Spleen (tissue), 3 donors: ENCODE results near the gene KRT20.

Experiments
- POLR2A ChIP-seq, 3 donors: fragments of 450-650 bp; IDR thresholded peaks; one replicate each; pipeline ENCODE4 v1.5.1; 2017; ENCODE audit warnings: antibody characterized with exemption in 3 of 3, mild to moderate bottlenecking in 1 of 3
- POLR2AphosphoS5 ChIP-seq, 3 donors: sonication (generic); formaldehyde crosslinking; IDR thresholded peaks; one replicate each; pipeline ENCODE4 v1.5.1; 2017; ENCODE audit warnings: antibody characterized with exemption in 3 of 3

DNA sequence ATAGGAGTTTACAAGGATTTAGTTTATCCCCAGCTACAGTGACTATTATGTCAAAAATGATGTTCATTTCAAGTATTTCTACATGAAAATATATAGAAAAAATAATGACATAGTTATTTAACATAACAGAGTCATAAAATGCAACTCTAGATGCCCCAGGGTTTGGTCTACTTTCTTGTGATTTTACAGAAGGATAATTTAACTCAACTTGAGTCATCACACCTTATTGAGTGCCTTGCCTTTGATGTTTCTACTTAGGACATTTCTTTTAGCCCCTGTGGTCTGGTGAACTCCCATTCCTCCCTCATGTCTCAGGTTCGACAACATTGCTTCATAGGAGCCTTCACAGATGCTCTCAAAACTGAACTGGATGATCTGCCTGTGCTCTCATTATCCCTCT, 2.0 kb downstream of the KRT20 start:
- no peak for TF ChIP-seq POLR2AphosphoS5 (IDR thresholded peaks at IDR 0.05)
- TF ChIP-seq POLR2A (IDR thresholded peaks at IDR 0.05) = no peak
